Memory B cell (primary cell): ENCODE measurements around the gene ZIC2.
A peak's percentile ranks its signal among the peaks of the same experiment; 100 is the strongest.

Experiments used
- ATAC-seq: fragments of 150-1000 bp; cut with Tn5 transposase; 2 replicates; pipeline ENCODE4 v1.10.0; 2021; ENCODE audit warnings: low read depth, mild to moderate bottlenecking, moderate library complexity
- DNase-seq, 2 donors: peaks; one replicate each; pipeline ENCODE4 v3.0.0; 2022; ENCODE audit warnings: low spot score in 2 of 2
- H3K27ac Mint-ChIP-seq: one replicate; pipeline ENCODE4 v1.8.0; 2022; ENCODE audit warnings: mild to moderate bottlenecking, moderate library complexity, mixed read lengths
- H3K27me3 Mint-ChIP-seq: one replicate; pipeline ENCODE4 v1.8.0; 2022; ENCODE audit warnings: mixed read lengths
- H3K36me3 Mint-ChIP-seq: one replicate; pipeline ENCODE4 v1.8.0; 2022; ENCODE audit warnings: mild to moderate bottlenecking, mixed read lengths
- H3K4me1 Mint-ChIP-seq: one replicate; pipeline ENCODE4 v1.8.0; 2022; ENCODE audit warnings: mixed read lengths
- H3K4me3 Mint-ChIP-seq: one replicate; pipeline ENCODE4 v1.8.0; 2022; ENCODE audit warnings: mild to moderate bottlenecking, moderate library complexity, mixed read lengths
- H3K9me3 Mint-ChIP-seq: one replicate; pipeline ENCODE4 v1.8.0; 2022; ENCODE audit warnings: mixed read lengths

ZIC2 gene

DNA sequence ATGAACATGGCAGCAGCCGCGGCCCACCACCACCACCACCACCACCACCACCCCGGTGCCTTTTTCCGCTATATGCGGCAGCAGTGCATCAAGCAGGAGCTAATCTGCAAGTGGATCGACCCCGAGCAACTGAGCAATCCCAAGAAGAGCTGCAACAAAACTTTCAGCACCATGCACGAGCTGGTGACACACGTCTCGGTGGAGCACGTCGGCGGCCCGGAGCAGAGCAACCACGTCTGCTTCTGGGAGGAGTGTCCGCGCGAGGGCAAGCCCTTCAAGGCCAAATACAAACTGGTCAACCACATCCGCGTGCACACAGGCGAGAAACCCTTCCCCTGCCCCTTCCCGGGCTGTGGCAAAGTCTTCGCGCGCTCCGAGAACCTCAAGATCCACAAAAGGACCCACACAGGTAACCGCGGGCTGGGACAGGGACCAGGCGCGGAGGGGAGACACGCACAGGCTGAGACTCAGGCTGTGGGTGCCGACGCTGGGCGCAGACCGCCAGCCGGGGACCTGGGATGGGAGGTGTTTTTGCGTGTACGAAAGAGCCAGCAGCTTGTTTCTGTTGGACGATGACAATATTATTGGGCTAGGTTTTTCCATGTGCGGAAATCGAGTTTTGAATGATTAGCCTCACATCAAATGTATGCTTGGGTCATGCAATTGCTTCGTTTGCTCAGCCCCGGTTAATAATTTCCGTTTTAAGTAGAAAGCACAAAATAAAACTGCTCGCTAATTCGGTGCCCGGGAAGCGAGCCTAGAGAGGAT is 1.3 kb downstream of the ZIC2 start:
- Mint-ChIP-seq H3K27me3 (peaks cover 18% of the 10 kb centered on the region), H3K9me3 (peaks cover 3% of the 10 kb centered on the region), H3K36me3 (peaks cover 2% of the 10 kb centered on the region), H3K4me1 (peaks cover 3% of the 10 kb centered on the region), H3K27ac (no peak overlapping the region), H3K4me3 (no peak overlapping the region)
- ATAC-seq, result no peak
- DNase-seq, result no peak

DNA sequence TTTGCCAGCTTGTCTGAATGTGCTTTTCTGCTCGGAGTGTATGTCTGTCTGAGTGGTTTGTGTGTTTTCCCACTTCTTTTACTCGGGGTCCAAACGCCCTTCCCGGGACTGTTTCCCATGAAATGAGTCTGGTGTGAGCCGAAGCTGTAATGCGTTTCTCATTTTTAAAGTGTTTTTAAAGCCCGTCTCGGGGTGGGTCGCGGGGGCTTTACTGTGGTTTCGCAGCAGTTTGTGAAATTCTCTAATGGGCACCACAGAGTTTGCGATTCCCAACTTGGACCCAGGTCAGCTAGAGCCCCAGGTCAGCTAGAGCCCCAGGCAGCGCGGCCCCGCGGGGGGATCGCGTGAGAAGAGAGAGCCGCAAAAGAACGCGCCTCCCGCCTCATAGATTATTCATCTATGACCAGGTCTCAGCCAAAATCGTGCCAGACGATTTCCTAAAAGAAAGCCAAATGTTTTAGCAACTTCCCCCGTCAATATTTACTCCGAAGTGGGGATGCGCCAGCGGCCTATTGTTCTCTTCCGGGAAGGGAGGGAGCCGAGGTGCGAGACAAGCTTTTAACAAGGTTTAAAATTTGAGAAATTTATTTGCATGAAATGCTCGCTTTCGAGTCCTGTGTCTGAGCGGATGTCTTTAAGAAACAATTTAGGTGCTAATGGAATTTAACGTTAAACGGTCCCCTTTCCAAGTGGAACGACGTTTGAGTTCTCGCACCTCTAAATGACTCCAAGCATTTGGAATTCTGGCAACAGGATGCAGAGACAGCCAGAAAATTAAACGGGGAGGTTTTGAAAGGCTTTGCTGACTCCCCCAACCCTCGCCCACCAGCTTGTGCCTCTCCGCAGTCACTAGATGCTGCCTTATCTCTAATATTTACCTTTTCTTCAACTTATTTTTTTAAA is 2.2 kb downstream of the ZIC2 start:
- DNase-seq (no peak), ATAC-seq (no peak)
- H3K27ac Mint-ChIP-seq, result peak overlapping the region; percentile 78
- H3K36me3 Mint-ChIP-seq, result peaks cover 2% of the 10 kb centered on the region
- H3K9me3 Mint-ChIP-seq, result peaks cover 3% of the 10 kb centered on the region
- no peak overlapping the region for H3K4me3 Mint-ChIP-seq
- peaks cover 2% of the 10 kb centered on the region for H3K4me1 Mint-ChIP-seq
- H3K27me3 Mint-ChIP-seq, result peaks cover 15% of the 10 kb centered on the region

DNA sequence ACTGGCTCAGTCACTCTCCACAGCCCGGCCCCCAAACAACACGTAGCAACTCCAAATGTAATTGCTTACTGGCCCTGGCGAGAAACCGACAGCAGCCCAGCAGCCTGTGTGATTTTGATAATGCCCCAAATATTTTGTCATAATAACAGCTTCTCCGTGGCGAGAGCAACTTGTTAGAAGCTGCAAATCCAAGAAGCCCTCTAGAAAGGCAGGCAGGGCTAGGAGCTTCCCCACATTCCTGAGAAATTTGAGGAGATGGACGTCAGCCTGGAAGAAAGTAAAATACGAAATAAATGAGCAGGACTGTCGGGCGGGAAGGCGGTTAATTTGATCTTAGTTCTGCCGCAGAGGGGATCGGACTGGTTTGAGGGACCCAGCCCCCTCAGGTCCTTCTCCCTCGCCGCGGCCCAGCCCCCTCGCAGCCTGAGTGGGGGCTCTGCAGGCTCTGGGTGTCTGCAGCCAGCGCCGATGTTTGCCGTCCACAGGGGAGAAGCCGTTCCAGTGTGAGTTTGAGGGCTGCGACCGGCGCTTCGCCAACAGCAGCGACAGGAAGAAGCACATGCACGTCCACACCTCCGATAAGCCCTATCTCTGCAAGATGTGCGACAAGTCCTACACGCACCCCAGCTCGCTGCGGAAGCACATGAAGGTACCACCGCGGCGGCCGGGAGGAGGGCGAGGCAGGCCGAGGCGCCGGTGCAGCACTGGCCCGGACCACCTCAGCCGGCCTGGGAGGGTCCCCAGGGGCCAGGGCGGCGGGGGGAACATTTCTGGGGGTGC is 3.1 kb downstream of the ZIC2 start:
- no peak for DNase-seq
- H3K4me3 Mint-ChIP-seq, result no peak overlapping the region
- peaks cover 3% of the 10 kb centered on the region for H3K9me3 Mint-ChIP-seq
- ATAC-seq, result no peak
- peaks cover 15% of the 10 kb centered on the region for H3K27me3 Mint-ChIP-seq
- H3K27ac Mint-ChIP-seq, result peak overlapping the region; percentile 78
- H3K36me3 Mint-ChIP-seq, result peaks cover 2% of the 10 kb centered on the region
- no peaks in the 10 kb centered on the region for H3K4me1 Mint-ChIP-seq

DNA sequence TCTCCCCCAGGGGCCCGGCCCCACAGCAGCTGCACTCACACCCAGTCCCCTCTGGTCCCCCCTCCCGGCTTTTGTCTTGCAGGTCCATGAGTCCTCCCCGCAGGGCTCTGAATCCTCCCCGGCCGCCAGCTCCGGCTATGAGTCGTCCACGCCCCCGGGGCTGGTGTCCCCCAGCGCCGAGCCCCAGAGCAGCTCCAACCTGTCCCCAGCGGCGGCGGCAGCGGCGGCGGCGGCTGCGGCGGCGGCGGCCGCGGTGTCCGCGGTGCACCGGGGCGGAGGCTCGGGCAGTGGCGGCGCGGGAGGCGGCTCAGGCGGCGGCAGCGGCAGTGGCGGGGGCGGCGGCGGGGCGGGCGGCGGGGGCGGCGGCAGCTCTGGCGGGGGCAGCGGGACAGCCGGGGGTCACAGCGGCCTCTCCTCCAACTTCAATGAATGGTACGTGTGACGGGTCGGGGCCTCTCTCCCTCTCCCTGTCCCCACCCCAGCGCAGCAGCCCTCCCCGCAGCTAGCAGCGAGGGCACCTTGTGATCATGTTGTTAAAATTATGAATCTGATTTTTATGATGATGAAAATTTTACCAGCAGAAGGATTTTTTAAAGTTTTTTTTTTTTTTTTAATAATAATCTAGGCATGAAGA is 3.8 kb downstream of the ZIC2 start:
- no peaks in the 10 kb centered on the region for H3K4me1 Mint-ChIP-seq
- H3K27ac Mint-ChIP-seq, result peak overlapping the region; percentile 93
- DNase-seq, result no peak
- peaks cover 3% of the 10 kb centered on the region for H3K9me3 Mint-ChIP-seq
- peaks cover 17% of the 10 kb centered on the region for H3K27me3 Mint-ChIP-seq
- H3K4me3 Mint-ChIP-seq, result no peak overlapping the region
- H3K36me3 Mint-ChIP-seq, result peaks cover 2% of the 10 kb centered on the region
- no peak for ATAC-seq

DNA sequence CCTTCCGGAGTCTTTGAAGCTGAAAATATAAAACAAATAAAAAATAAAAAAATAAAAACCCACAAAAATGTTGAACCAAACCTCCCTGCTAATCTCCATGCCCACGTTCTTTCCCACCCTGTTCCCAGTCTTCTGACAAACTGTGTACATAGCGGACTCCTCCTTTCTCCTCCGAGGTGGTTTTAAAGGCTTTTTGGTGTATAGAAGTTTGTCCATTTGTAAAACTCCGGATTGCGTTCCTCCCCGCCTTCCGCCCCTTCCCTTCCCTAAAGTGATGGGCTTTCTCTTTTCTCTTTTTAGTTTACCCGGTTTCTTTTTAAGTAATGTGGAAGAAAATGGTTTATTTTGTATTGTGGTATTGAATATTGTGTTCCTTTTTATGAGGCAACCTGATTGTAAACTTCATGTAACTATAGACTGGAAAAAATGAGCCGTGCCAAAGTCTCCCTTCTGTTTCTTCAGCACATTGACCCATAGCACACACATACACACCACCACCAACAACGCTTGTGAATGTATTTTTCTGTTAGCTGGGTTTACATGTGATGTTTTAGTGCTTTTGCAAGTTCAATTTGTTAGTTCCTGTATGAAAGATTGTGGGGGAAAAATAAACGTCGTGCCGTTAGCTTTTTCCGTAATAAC is 4.4 kb downstream of the ZIC2 start:
- Mint-ChIP-seq H3K4me3 (no peak overlapping the region), H3K36me3 (peaks cover 2% of the 10 kb centered on the region), H3K27ac (peak overlapping the region; percentile 93), H3K9me3 (peaks cover 3% of the 10 kb centered on the region), H3K27me3 (peaks cover 20% of the 10 kb centered on the region), H3K4me1 (no peaks in the 10 kb centered on the region)
- DNase-seq (no peak), ATAC-seq (no peak)

DNA sequence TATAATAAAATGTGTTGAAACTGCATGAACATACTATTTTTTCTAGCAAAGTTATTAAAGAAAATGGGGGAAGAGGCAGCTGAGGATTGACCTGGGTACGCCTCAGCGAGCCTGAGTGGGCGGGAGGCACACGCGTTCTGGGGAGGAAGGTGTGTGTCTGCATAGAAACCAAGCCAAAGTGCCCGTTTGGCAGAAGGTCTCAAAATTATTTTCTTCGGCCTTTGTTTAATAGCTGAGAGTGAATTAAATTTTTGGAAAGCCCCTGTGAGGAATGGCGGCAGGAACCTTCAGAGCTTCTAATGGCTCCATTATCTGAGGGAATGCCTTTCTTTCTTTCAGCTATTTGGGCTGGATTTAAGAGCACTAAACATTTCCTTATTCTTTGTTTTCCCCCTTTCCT is 5.2 kb downstream of the ZIC2 start:
- no peaks in the 10 kb centered on the region for H3K4me1 Mint-ChIP-seq
- H3K9me3 Mint-ChIP-seq, result peaks cover 3% of the 10 kb centered on the region
- ATAC-seq, result no peak
- peaks cover 22% of the 10 kb centered on the region for H3K27me3 Mint-ChIP-seq
- H3K36me3 Mint-ChIP-seq, result peaks cover 2% of the 10 kb centered on the region
- DNase-seq, result no peak
- H3K27ac Mint-ChIP-seq, result no peak overlapping the region
- no peak overlapping the region for H3K4me3 Mint-ChIP-seq

DNA sequence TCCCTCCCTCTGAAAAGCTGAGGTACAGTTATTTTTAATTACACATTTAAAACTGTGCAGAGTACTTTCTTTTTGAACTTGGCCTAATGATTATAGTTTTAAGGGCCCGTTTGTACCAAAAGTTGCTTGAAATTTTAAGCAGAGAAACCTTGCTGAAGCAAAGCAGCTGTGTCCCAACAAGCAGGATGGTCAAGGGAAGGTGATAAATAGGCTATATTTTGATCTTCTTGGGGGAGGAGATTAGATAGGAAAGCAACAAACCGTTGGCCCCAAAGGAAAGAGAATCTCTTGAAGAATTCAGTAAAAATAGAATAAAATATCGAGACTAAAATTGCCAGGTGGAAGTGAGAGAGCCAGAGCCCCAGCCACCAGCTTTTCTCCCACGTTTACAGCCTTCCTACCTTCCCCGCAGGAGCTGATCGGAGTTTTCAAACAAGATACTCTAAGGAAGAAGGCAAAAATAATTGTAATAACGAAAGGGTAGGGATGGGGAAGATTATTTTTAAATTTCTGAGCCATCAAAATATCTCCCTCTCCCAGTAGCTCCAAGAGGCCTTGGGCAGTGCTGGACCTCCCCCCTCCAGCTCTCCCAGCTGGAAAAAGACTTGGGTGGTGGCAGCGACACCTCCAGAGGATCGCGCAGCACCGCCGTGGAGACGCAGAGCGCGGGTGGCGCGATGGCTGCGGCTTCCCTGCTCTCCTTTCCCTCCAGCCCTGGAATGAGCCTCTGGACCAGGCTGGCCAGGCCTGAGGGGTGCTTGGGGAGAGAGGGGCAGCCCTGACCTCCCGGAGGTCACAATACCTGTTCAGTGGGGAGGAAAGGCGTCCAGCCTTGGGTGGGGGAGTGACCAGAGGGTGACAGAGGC is 5.8 kb downstream of the ZIC2 start:
- Mint-ChIP-seq H3K36me3 (peaks cover 2% of the 10 kb centered on the region), H3K27ac (no peak overlapping the region), H3K4me1 (no peaks in the 10 kb centered on the region), H3K27me3 (peaks cover 28% of the 10 kb centered on the region), H3K9me3 (peaks cover 3% of the 10 kb centered on the region), H3K4me3 (no peak overlapping the region)
- DNase-seq, result no peak
- ATAC-seq, result no peak

DNA sequence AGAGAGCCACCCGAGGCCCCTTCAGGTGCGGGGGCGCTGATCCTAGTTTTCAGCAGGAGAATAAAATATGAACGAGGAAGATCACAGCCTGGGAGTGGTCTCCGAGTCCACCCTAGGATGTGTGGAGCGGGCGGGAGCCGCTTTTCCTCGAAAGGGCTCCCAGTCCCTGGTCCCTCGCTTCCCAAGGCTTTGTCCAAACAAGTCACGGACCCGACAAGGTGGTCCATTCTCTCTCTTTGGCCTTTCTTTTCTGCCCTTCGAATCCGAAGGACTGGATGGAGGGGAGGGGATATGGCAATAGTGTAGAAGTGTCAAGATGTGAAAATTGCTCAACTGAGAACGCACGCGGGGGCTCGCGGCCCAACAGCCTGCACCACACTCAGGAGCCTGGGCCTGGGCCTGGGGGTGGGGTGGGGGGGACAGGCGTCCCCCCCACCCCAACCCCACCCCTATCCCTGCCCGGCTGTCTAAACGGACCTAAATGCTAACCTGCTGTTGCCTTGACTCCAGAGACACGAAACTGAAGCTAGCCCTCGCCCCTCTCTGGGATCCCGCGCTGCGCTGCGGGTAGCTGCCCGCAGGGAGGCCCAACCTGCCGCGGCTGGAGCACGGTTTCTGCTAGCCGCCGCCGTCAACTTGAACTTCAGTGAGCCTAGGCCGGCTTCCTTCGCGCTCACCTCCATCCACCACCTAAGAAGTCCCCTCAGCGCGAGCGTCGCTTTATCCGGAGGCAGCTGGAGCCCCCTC is 7.1 kb downstream of the ZIC2 start:
- Mint-ChIP-seq H3K27me3 (peaks cover 32% of the 10 kb centered on the region), H3K27ac (peak overlapping the region; percentile 53), H3K4me1 (no peaks in the 10 kb centered on the region), H3K4me3 (no peak overlapping the region), H3K9me3 (peaks cover 3% of the 10 kb centered on the region), H3K36me3 (peaks cover 2% of the 10 kb centered on the region)
- DNase-seq (no peak), ATAC-seq (no peak)

DNA sequence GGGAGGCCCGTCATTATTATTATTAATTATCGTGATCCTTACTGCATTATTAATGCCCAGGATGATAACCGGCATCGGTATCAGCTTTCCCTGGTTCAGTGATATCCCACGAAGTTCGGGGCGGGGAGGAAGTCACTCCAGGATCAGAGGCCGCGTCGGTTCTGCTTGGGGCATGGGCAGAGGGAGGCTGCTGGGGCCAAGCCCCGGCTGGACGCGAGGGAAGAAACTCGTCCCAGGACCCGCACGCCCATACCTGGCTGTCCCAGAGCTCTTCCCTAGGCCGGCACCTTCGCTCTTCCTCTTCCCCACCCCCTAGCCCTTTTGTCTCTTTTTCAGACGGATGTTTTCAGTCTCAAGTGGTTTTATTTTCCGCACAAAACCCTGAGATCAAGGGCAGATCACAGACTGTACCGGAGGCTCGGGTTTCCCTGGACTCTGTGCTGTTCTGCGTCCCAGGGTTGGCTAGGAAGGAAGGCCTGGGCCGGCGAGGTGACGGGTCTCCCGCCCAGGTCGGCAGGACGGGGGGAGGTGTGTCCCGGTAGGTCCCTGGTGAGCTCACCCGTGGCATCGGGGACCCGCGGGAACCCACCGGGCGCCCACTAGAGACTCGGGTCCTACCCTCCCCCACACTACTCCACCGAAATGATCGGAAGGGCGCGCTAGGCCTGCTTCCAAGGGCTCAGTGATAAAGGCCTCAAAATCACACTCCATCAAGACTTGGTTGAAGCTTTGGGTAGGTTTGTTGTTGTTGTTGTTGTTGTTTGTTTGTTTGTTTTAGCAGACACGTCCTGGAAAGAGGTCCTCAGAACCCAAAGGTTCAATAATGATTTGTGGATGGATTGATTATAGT is 7.9 kb downstream of the ZIC2 start:
- peaks cover 34% of the 10 kb centered on the region for H3K27me3 Mint-ChIP-seq
- DNase-seq, result no peak
- H3K36me3 Mint-ChIP-seq, result peaks cover 2% of the 10 kb centered on the region
- ATAC-seq, result no peak
- peak overlapping the region; percentile 53 for H3K27ac Mint-ChIP-seq
- H3K4me1 Mint-ChIP-seq, result no peaks in the 10 kb centered on the region
- H3K4me3 Mint-ChIP-seq, result no peak overlapping the region
- peaks cover 3% of the 10 kb centered on the region for H3K9me3 Mint-ChIP-seq

DNA sequence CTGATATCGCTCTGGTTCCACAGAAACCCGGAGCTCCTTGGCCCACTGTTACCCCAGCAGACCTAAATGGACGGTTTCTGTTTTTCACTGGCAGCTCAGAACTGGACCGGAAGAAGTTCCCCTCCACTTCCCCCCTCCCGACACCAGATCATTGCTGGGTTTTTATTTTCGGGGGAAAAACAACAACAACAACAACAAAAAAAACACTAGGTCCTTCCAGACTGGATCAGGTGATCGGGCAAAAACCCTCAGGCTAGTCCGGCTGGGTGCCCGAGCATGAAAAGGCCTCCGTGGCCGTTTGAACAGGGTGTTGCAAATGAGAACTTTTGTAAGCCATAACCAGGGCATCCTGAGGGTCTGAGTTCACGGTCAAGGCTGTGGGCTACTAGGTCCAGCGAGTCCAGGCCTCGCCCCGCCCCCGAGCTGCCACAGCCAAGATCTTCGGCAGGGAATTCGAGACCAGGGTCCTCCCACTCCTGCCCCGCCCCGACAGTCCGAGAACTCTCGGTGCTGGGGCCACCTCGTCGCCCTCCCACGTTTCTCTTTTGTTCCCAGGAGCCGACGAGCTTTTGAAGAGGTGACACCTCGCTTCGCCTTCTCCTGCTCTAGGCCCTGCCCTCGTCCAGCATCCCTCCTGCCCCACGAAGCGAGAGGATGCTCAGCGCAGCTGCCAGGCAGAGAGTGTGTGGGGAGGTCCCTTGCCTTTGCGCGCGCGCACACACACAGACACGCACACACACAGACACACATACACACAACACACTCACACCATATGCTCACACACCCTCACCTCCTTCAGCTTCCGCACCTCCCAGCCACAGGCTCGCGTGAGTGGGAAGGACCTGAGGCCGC is 8.8 kb downstream of the ZIC2 start:
- peaks cover 4% of the 10 kb centered on the region for H3K9me3 Mint-ChIP-seq
- no peaks in the 10 kb centered on the region for H3K4me1 Mint-ChIP-seq
- peaks cover 39% of the 10 kb centered on the region for H3K27me3 Mint-ChIP-seq
- peaks cover 3% of the 10 kb centered on the region for H3K36me3 Mint-ChIP-seq
- ATAC-seq (no peak), DNase-seq (no peak)
- H3K4me3 Mint-ChIP-seq, result no peak overlapping the region
- no peak overlapping the region for H3K27ac Mint-ChIP-seq
